NT2/D1 (cell line): ENCODE data around the gene CASP14.

Experiments used
- DNase-seq: peaks from one replicate; pipeline ENCODE4 v3.0.0-alpha.2; 2011; ENCODE audit warnings: low read depth, low spot score
- H3K27me3 ChIP-seq: 2 replicates; pipeline ENCODE4 v1.6.0; 2011; ENCODE audit warnings: mild to moderate bottlenecking; ENCODE audit not compliant: insufficient read length, insufficient read depth
- H3K36me3 ChIP-seq: 2 replicates; pipeline ENCODE4 v1.6.1; 2011; ENCODE audit warnings: mild to moderate bottlenecking, low read length, mixed read lengths; ENCODE audit not compliant: insufficient read depth, insufficient read length
- H3K4me1 ChIP-seq: 2 replicates; pipeline ENCODE4 v1.5.1; 2011; ENCODE audit not compliant: insufficient read depth, insufficient read length
- H3K4me3 ChIP-seq: 2 replicates; pipeline ENCODE4 v1.5.1; 2011; ENCODE audit warnings: low read depth; ENCODE audit not compliant: insufficient read length
- H3K9ac ChIP-seq: 2 replicates; pipeline ENCODE4 v1.6.0; 2011; ENCODE audit warnings: low read depth; ENCODE audit not compliant: insufficient read length
- H3K9me3 ChIP-seq: 2 replicates; pipeline ENCODE4 v1.5.1; 2011; ENCODE audit warnings: mild to moderate bottlenecking, low read length; ENCODE audit not compliant: insufficient read depth
- SUZ12 ChIP-seq: IDR thresholded peaks from 2 replicates; pipeline ENCODE4 v1.6.1; 2011; ENCODE audit not compliant: insufficient read length, insufficient read depth; ENCODE audit errors: extremely low read depth
- YY1 ChIP-seq: IDR thresholded peaks from 2 replicates; pipeline ENCODE4 v1.6.1; 2011; ENCODE audit not compliant: insufficient read length, insufficient read depth
- ZNF274 ChIP-seq: IDR thresholded peaks from 2 replicates; pipeline ENCODE4 v1.6.1; 2011; ENCODE audit warnings: mild to moderate bottlenecking, low read depth, low read length

CASP14 gene

DNA sequence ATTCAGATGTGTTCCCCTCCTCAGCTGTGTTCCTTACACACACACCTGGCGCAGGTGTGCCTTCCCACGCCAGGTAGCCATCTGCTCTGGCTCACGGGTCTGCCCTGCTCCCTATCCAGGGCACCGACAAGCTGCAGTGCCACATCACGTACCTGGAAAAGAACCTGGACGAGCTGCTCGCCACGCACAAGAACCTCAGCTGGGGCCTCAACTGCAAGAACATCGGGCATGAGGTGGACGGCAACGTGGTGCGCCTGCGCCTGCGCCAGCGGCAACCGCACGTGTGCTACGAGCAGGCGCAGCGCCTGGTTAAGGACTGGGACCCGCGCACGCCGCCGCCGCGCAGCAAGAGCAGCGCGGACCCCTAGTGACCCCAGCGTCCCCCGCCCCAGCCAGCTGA lies 26.5 kb upstream of the CASP14 start:
- Histone ChIP-seq H3K9ac (no peak overlapping the region), H3K36me3 (no peaks in the 10 kb centered on the region), H3K9me3 (no peaks in the 10 kb centered on the region), H3K4me1 (peaks cover 4% of the 10 kb centered on the region), H3K27me3 (peaks cover 7% of the 10 kb centered on the region), H3K4me3 (no peak overlapping the region)
- TF ChIP-seq YY1: no peak
- no peak for TF ChIP-seq ZNF274
- TF ChIP-seq SUZ12: no peak
- DNase-seq: no peak

DNA sequence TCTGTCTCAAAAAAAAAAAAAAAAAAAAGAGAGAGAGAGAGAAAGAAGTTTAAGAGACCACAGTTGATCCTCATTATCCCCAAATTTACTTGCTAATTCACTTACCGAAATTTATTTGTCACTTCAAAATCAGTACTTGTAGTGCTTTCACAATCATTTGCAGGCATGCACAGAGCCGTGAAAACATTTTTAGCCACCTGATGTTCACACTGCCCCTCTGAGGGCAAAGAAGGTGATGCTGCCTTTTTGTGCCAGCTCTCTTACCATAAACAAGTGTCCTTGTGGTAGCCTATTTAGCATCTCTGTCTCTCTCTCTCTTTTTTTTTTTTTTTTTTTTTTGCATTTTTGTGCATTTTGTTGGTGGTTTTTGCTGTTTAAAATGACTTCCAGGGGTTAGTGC lies 24.1 kb upstream of the CASP14 start:
- DNase-seq: no peak
- no peaks in the 10 kb centered on the region for H3K36me3 ChIP-seq
- TF ChIP-seq SUZ12 (no peak), YY1 (no peak), ZNF274 (no peak)
- no peak overlapping the region for H3K4me3 ChIP-seq
- peaks cover 3% of the 10 kb centered on the region for H3K4me1 ChIP-seq
- H3K27me3 ChIP-seq: no peaks in the 10 kb centered on the region
- H3K9ac ChIP-seq: no peak overlapping the region
- no peaks in the 10 kb centered on the region for H3K9me3 ChIP-seq

DNA sequence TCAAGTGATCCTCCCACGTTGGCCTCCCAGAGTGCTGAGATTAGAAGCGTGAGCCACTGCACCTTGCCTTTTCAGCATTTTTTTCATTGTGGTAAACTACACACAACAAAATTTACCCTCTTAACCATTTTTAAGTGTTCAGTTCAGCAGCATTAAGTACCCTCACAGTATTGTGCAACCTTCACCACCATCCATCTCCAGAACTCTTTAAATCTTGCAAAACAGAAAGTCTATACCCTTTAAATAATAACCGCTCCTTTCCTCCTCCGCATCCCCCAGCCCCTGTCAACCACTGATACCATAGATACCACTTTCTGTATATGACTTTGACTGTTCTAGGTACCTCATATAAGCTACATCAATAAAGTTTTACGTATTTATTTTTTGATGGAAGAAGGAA lies 20.8 kb upstream of the CASP14 start:
- H3K4me3 ChIP-seq: no peak overlapping the region
- no peak for DNase-seq
- H3K9ac ChIP-seq: no peak overlapping the region
- H3K27me3 ChIP-seq: no peaks in the 10 kb centered on the region
- TF ChIP-seq SUZ12 (no peak), ZNF274 (no peak), YY1 (no peak)
- H3K36me3 ChIP-seq: no peaks in the 10 kb centered on the region
- H3K9me3 ChIP-seq: no peaks in the 10 kb centered on the region
- H3K4me1 ChIP-seq: no peaks in the 10 kb centered on the region

DNA sequence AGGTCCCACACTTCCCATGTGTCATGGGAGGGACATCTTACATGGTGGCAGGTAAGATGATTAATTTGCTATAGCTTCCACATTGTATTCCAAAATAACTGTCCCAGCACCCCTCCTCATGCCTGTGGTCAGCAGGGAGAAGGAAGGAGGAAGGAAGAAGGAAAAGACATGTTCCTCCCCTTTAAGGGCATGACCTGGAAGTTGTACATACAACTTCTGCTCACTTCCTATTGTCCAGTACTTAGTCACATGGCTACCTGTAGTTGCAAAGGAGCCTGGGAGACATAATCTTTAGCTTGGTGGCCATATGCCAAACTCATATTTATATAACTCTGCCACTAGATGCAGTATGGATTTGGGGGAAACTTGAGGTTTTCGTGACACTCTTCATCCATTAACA lies 17.6 kb upstream of the CASP14 start:
- H3K27me3 ChIP-seq: peaks cover 5% of the 10 kb centered on the region

DNA sequence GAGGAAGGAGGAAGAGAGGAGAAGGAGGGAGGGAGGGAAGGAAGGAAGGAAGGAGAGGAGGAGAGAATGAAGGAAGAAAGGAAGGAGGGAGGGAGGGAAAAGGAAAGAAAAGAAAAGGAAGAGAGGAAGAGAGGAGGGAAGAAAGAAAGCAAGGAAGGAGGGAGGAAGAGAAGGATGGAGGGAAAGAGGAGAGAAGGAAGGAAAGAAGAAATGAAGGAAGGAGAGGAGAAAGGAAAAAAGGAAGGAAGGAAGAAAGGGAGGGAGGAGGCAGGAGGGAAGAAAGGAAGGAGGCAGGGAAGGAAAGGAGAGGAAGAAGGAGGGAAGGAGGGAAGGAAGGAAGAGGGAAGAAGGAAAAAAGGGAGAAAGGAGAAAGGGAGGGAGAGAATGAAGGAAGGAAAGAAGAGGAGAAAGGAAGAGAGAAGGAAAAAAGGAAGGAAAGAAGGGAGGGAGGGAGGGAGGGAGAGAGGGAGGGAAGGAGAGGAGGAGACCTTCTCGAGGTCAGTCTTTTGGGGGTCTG lies 13.4 kb upstream of the CASP14 start:
- Histone ChIP-seq H3K27me3 (peaks cover 5% of the 10 kb centered on the region), H3K9me3 (no peaks in the 10 kb centered on the region), H3K4me3 (no peak overlapping the region), H3K9ac (no peak overlapping the region), H3K4me1 (no peaks in the 10 kb centered on the region), H3K36me3 (no peaks in the 10 kb centered on the region)
- TF ChIP-seq SUZ12 (no peak), ZNF274 (no peak), YY1 (no peak)
- DNase-seq: no peak

More for the DNA sequence above, 17.6 kb upstream of the CASP14 start:
- TF ChIP-seq ZNF274 (no peak), YY1 (no peak), SUZ12 (no peak)
- no peak overlapping the region for H3K4me3 ChIP-seq
- H3K9ac ChIP-seq: no peak overlapping the region
- no peaks in the 10 kb centered on the region for H3K36me3 ChIP-seq
- no peaks in the 10 kb centered on the region for H3K4me1 ChIP-seq
- no peak for DNase-seq
- no peaks in the 10 kb centered on the region for H3K9me3 ChIP-seq

DNA sequence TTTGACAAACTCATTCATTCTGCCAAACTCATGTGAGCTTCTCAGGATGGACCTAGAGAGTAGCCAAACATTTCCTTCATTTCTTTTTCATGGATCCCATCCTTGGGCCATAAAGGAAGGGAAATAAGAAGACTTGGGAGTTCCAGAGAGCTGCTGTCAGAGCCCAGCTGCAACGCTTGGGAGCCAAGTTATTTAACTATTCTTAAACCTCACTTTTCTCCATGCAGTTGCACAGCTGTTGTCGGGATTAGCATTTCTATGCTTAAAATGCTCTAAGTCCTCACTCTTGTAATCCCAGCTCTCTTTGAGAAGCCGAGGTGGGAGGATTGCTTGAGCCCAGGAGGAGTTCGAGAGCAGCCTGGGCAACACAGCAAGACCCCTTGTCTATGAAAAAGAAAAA lies 11.7 kb upstream of the CASP14 start:
- Histone ChIP-seq H3K9me3 (no peaks in the 10 kb centered on the region), H3K27me3 (peaks cover 5% of the 10 kb centered on the region), H3K36me3 (no peaks in the 10 kb centered on the region), H3K4me1 (no peaks in the 10 kb centered on the region), H3K4me3 (no peak overlapping the region), H3K9ac (no peak overlapping the region)
- DNase-seq: no peak
- TF ChIP-seq SUZ12 (no peak), YY1 (no peak), ZNF274 (no peak)

DNA sequence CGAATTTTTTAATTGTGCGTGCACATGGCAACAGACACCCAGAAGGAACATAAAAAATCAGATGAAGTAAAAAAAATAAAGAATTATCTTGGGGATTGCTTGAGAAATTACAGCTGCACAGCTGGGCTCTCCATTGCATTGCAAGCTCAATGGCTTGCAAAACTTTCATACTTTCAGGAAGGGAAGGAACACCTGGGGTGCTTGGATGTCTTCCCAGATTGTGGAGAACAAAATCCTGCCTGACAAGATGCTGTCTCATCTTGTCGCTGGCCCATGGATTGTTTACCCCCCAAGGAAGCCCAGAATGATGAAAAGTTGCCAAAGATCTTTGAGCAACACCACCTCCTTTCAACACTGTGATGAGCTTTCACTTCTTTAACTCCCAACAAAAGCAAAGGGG lies 11.0 kb upstream of the CASP14 start:
- Histone ChIP-seq H3K4me3 (no peak overlapping the region), H3K4me1 (no peaks in the 10 kb centered on the region), H3K27me3 (peaks cover 5% of the 10 kb centered on the region), H3K9me3 (no peaks in the 10 kb centered on the region), H3K36me3 (no peaks in the 10 kb centered on the region), H3K9ac (no peak overlapping the region)
- TF ChIP-seq SUZ12 (no peak), ZNF274 (no peak), YY1 (no peak)
- no peak for DNase-seq
